ENCODE data around the gene SORCS2. TPM values are rescaled to one million over a fixed set of nuclear protein-coding genes. Genes with fewer than 3 reads are reported as not detected.

SORCS2 gene
- total and polyA plus RNA-seq, 2 of the 13 experiments (the other 11 are each of a cell fraction or from before 2014, with no cell fraction given), result 0.82 to 1.0 TPM

GRCh38 chr4:7532043-7532442, 339.7 kb downstream of the SORCS2 start (continued):
- TF ChIP-seq ZNF687 (CRISPR knock-in tag; IDR thresholded peaks at IDR 0.05) (peak; percentile 5; the same call in 1 of the 2 replicates), PTBP1 (IDR thresholded peaks at IDR 0.05; ENCODE audit: low read depth, low read length, poor library complexity, severe bottlenecking) (no peak), ZNF432 (CRISPR knock-in tag; IDR thresholded peaks at IDR 0.05; ENCODE audit: borderline replicate concordance) (no peak), MED8 (CRISPR knock-in tag; IDR thresholded peaks at IDR 0.05; ENCODE audit: insufficient replicate concordance) (no peak), MTA1 (CRISPR knock-in tag; IDR thresholded peaks at IDR 0.05; ENCODE audit: borderline replicate concordance) (peak; percentile 54; the same call in 1 of the 2 replicates)

DNA sequence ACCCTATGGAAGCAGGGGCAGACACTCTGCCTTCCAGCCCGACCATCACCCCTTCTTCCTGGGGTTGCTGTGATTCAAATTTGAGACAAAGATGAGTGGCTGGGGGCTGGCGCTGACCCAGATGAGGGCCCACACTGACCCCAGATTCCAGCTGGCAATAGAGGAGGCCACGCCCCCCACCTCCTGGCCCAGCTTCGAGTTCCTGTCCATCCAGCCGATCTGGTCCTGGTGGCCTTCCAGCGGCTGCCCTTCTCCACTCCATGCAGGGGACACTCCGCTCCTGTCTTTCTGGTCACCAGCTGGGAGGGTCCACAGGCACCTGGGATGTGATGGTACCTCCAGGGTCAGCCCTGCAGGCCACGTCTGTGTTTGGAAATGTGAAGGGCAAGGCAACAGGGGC, 340.9 kb downstream of the SORCS2 start:
- H3K79me2 ChIP-seq (ENCODE audit: insufficient read depth, low read length), result peaks cover 2% of the 10 kb centered on the region
- H2AFZ ChIP-seq (ENCODE audit: low read length), result no peak overlapping the region
- no peaks in the 10 kb centered on the region for H4K20me1 ChIP-seq (ENCODE audit: insufficient read depth, low read length)
- H3K4me2 ChIP-seq (ENCODE audit: low read depth, low read length), result no peak overlapping the region
- ATAC-seq (no peak), DNase-seq (ENCODE audit: low spot score) (no peak), FAIRE-seq (no peak)
- H3K4me1 ChIP-seq (ENCODE audit: insufficient read depth, low read length), result peaks cover 57% of the 10 kb centered on the region
- in situ Hi-C loops (cut with HindIII; ENCODE audit: extremely low pct_ligation_motif_present, low pct_unique_long_range_greater_than_20kb), result no loop called here
- H3K27ac ChIP-seq (ENCODE audit: extremely low read length, insufficient read depth, low read length), result no peak overlapping the region
- no CpG with 5 or more reads among the region's 8 CpGs for WGBS (ENCODE audit: low lambda C conversion rate)
- no TSS peak for BruUV-seq (replicated peaks)
- H3K36me3 ChIP-seq (replicated peaks in 1 of 2; ENCODE audit: control insufficient read depth in 1 of 2, insufficient read depth in 2 of 2, low read length in 2 of 2), result no peaks in the 10 kb centered on the region
- no peaks in the 10 kb centered on the region for H3K9me3 ChIP-seq (ENCODE audit: low read length)
- intact Hi-C loops (cut with micrococcal nuclease; ENCODE audit: unreplicated experiment), result loop anchor here (10.0 kb wide), 1 partner anchor 102 kb away; no protein-coding TSS in a partner anchor
- no peak overlapping the region for H3K9ac ChIP-seq (ENCODE audit: insufficient read depth, low read depth, low read length)
- POLR2A ChIA-PET, result interaction anchor here (2.8 kb wide), 1 partner anchor 17 kb away, joined by 21 read pairs; no protein-coding TSS in a partner anchor
- no peak overlapping the region for H3K4me3 ChIP-seq (replicated peaks in 1 of 3; ENCODE audit: insufficient read depth in 1 of 3, low read depth in 2 of 3, low read length in 3 of 3)
- peaks cover 0 to 2% of the 10 kb centered on the region in 2 experiments; a peak in 2 of 5 replicates for H3K27me3 ChIP-seq (ENCODE audit: control insufficient read depth in 1 of 2, insufficient read depth in 2 of 2, low read length in 2 of 2)
- CTCF ChIA-PET (ENCODE audit: low intra/inter-chr PET ratio, low total read pairs), result no interaction called here
- TF ChIP-seq ZNF496 (CRISPR knock-in tag; IDR thresholded peaks at IDR 0.05; ENCODE audit: insufficient replicate concordance), result no peak
- TF ChIP-seq, protein P1, sequence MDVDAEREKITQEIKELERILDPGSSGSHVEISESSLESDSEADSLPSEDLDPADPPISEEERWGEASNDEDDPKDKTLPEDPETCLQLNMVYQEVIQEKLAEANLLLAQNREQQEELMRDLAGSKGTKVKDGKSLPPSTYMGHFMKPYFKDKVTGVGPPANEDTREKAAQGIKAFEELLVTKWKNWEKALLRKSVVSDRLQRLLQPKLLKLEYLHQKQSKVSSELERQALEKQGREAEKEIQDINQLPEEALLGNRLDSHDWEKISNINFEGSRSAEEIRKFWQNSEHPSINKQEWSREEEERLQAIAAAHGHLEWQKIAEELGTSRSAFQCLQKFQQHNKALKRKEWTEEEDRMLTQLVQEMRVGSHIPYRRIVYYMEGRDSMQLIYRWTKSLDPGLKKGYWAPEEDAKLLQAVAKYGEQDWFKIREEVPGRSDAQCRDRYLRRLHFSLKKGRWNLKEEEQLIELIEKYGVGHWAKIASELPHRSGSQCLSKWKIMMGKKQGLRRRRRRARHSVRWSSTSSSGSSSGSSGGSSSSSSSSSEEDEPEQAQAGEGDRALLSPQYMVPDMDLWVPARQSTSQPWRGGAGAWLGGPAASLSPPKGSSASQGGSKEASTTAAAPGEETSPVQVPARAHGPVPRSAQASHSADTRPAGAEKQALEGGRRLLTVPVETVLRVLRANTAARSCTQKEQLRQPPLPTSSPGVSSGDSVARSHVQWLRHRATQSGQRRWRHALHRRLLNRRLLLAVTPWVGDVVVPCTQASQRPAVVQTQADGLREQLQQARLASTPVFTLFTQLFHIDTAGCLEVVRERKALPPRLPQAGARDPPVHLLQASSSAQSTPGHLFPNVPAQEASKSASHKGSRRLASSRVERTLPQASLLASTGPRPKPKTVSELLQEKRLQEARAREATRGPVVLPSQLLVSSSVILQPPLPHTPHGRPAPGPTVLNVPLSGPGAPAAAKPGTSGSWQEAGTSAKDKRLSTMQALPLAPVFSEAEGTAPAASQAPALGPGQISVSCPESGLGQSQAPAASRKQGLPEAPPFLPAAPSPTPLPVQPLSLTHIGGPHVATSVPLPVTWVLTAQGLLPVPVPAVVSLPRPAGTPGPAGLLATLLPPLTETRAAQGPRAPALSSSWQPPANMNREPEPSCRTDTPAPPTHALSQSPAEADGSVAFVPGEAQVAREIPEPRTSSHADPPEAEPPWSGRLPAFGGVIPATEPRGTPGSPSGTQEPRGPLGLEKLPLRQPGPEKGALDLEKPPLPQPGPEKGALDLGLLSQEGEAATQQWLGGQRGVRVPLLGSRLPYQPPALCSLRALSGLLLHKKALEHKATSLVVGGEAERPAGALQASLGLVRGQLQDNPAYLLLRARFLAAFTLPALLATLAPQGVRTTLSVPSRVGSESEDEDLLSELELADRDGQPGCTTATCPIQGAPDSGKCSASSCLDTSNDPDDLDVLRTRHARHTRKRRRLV (CRISPR knock-in tag; IDR thresholded peaks at IDR 0.05), result no peak
- TF ChIP-seq HMGA1 (CRISPR knock-in tag; conservative IDR thresholded peaks at IDR 0.05), result no peak
- TF ChIP-seq ZBTB38 (CRISPR knock-in tag; IDR thresholded peaks at IDR 0.05), result no peak
- no peak for TF ChIP-seq HDAC6 (IDR thresholded peaks at IDR 0.05; ENCODE audit: low read depth, low read length)
- TF ChIP-seq THAP8 (CRISPR knock-in tag; IDR thresholded peaks at IDR 0.05; ENCODE audit: borderline replicate concordance), result no peak
- TF ChIP-seq ZNF674 (CRISPR knock-in tag; IDR thresholded peaks at IDR 0.05; ENCODE audit: low read depth), result no peak
